Breast epithelium (tissue), 4 donors: ENCODE measurements around the gene MTR. TPM values are rescaled to one million over a fixed set of nuclear protein-coding genes. Genes with fewer than 3 reads are reported as not detected.

Experiments
- DNase-seq, 2 donors: peaks; one replicate each; pipeline ENCODE4 v3.0.0-alpha.2; 2019; ENCODE audit warnings: low spot score in 2 of 2
- H3K27ac ChIP-seq, 2 donors: fragments of 200-600 bp; sonication (generic) in 1 of 2; one replicate each; pipeline ENCODE4 v1.5.1; 2016 to 2019; ENCODE audit warnings: mild to moderate bottlenecking in 1 of 2
- H3K27me3 ChIP-seq, 2 donors: fragments of 200-600 bp; sonication (generic) in 1 of 2; one replicate each; pipeline versions ENCODE4 v1.5.1 to v1.6.0; 2017 to 2019; ENCODE audit warnings: control low read depth in 1 of 2, mild to moderate bottlenecking in 1 of 2
- H3K36me3 ChIP-seq: fragments of 200-600 bp; one replicate; pipeline ENCODE4 v1.5.1; 2019
- H3K4me1 ChIP-seq, 2 donors: fragments of 200-600 bp; sonication (generic); one replicate each; pipeline ENCODE4 v1.5.1; 2016 to 2019; ENCODE audit warnings: control low read depth in 1 of 2
- H3K4me3 ChIP-seq, 3 donors: fragments of 200-600 bp; sonication (generic); 1 replicate in 2 of 3; 2 replicates in 1 of 3; pipeline ENCODE4 v1.5.1; 2016 to 2019; ENCODE audit warnings: mild to moderate bottlenecking in 3 of 3, moderate library complexity in 2 of 3
- H3K9me3 ChIP-seq, 2 donors: fragments of 200-600 bp; sonication (generic) in 1 of 2; one replicate each; pipeline ENCODE4 v1.5.1; 2016 to 2019; ENCODE audit warnings: control low read depth in 1 of 2
- CTCF ChIP-seq, 3 donors: fragments of 450-650 bp; IDR thresholded peaks; one replicate each; pipeline ENCODE4 v1.5.1; 2016 to 2017; ENCODE audit warnings: antibody characterized with exemption in 3 of 3, mild to moderate bottlenecking in 3 of 3, moderate library complexity in 3 of 3
- POLR2A ChIP-seq: fragments of 450-650 bp; IDR thresholded peaks from one replicate; pipeline ENCODE4 v1.6.1; 2016; ENCODE audit warnings: antibody characterized with exemption, mild to moderate bottlenecking, moderate library complexity
- POLR2AphosphoS5 ChIP-seq, 3 donors: sonication (generic); formaldehyde crosslinking; IDR thresholded peaks; one replicate each; pipeline ENCODE4 v1.6.1; 2017; ENCODE audit warnings: antibody characterized with exemption in 3 of 3
- intact Hi-C: fragments of 100-400 bp; cut with DNase I; formaldehyde crosslinking; loops from one replicate; pipeline ENCODE4 v1.15.1; 2023; ENCODE audit warnings: low total_unique reads
- total RNA-seq, 3 donors: library from RNA; depleted of rRNA; stranded (reverse); fragments of >200 nt; gene quantifications; one replicate each; pipeline ENCODE4 v1.1.0, GENCODE V29; 2016

The MTR gene
- total RNA-seq, 3 donors from 2014 or later, result 30.5 to 32.3 (median 31.7) TPM

- Histone ChIP-seq H3K4me1 (no peaks in the 10 kb centered on the region), H3K4me3 (no peak overlapping the region), H3K27me3 (peaks cover 0 to 6% of the 10 kb centered on the region in 2 donors), H3K27ac (no peak overlapping the region), H3K9me3 (peaks cover 14 to 18% of the 10 kb centered on the region in 2 donors), H3K36me3 (no peaks in the 10 kb centered on the region)
- TF ChIP-seq CTCF (IDR thresholded peaks at IDR 0.05) (no peak), POLR2AphosphoS5 (IDR thresholded peaks at IDR 0.05) (no peak), POLR2A (no peak)
- intact Hi-C loops, result no loop called here
- DNase-seq, result no peak
Measured at GRCh38 chr1:236774926-236775325, 20.2 kb upstream of the MTR start.

GRCh38 chr1:236779312-236779711 is 15.8 kb upstream of the MTR start:
- no peaks in the 10 kb centered on the region for H3K4me1 ChIP-seq
- no peak overlapping the region for H3K4me3 ChIP-seq
- H3K27ac ChIP-seq, result no peak overlapping the region
- TF ChIP-seq CTCF (IDR thresholded peaks at IDR 0.05), result no peak
- no peak for TF ChIP-seq POLR2AphosphoS5 (IDR thresholded peaks at IDR 0.05)
- TF ChIP-seq POLR2A, result no peak
- H3K9me3 ChIP-seq, result peaks cover 14 to 19% of the 10 kb centered on the region in 2 donors
- no peak for DNase-seq
- intact Hi-C loops, result no loop called here
- H3K27me3 ChIP-seq, result no peaks in the 10 kb centered on the region
- no peaks in the 10 kb centered on the region for H3K36me3 ChIP-seq

- Histone ChIP-seq H3K27me3 (no peaks in the 10 kb centered on the region), H3K9me3 (no peaks in the 10 kb centered on the region), H3K27ac (no peak overlapping the region), H3K4me1 (no peaks in the 10 kb centered on the region), H3K4me3 (no peak overlapping the region), H3K36me3 (no peaks in the 10 kb centered on the region)
- TF ChIP-seq CTCF (IDR thresholded peaks at IDR 0.05) (no peak), POLR2AphosphoS5 (IDR thresholded peaks at IDR 0.05) (no peak), POLR2A (no peak)
- intact Hi-C loops, result no loop called here
- DNase-seq, result no peak
Measured at GRCh38 chr1:236785477-236785876, 9.6 kb upstream of the MTR start.

GRCh38 chr1:236786453-236786852 is 8.6 kb upstream of the MTR start:
- Histone ChIP-seq H3K4me3 (no peak overlapping the region), H3K36me3 (no peaks in the 10 kb centered on the region), H3K27me3 (no peaks in the 10 kb centered on the region), H3K9me3 (no peaks in the 10 kb centered on the region), H3K4me1 (no peaks in the 10 kb centered on the region), H3K27ac (no peak overlapping the region)
- no peak for DNase-seq
- no peak for TF ChIP-seq CTCF (IDR thresholded peaks at IDR 0.05)
- TF ChIP-seq POLR2AphosphoS5 (IDR thresholded peaks at IDR 0.05), result no peak
- no peak for TF ChIP-seq POLR2A
- intact Hi-C loops, result no loop called here

GRCh38 chr1:236794585-236795034 is 482 bp upstream of the MTR start:
- no peaks in the 10 kb centered on the region for H3K36me3 ChIP-seq
- intact Hi-C loops, result no loop called here
- H3K27ac ChIP-seq, result peak overlapping the region; percentile 91 to 97
- H3K4me3 ChIP-seq, result peak overlapping the region; percentile 72 to 100 (median 93)
- H3K9me3 ChIP-seq, result no peaks in the 10 kb centered on the region
- no peak for TF ChIP-seq CTCF (IDR thresholded peaks at IDR 0.05)
- no peaks in the 10 kb centered on the region for H3K27me3 ChIP-seq
- no peak for DNase-seq
- H3K4me1 ChIP-seq, result peaks cover 0 to 4% of the 10 kb centered on the region in 2 donors
